Kidney glomerular epithelial cell (primary cell): ENCODE results near the gene CAPN13.
"Not testable (repeated sequence)": the region's sequence is repeated elsewhere in the genome, so short reads cannot be mapped to it uniquely, and the experiment has no call there.

Experiments used
- DNase-seq: peaks from one replicate; lab custom pipeline; 2025; lab: John Stamatoyannopoulos, UW

The CAPN13 gene

GRCh38 chr2:30705056-30705455, 102.2 kb downstream of the CAPN13 start:
- DNase-seq, result no peak

DNA sequence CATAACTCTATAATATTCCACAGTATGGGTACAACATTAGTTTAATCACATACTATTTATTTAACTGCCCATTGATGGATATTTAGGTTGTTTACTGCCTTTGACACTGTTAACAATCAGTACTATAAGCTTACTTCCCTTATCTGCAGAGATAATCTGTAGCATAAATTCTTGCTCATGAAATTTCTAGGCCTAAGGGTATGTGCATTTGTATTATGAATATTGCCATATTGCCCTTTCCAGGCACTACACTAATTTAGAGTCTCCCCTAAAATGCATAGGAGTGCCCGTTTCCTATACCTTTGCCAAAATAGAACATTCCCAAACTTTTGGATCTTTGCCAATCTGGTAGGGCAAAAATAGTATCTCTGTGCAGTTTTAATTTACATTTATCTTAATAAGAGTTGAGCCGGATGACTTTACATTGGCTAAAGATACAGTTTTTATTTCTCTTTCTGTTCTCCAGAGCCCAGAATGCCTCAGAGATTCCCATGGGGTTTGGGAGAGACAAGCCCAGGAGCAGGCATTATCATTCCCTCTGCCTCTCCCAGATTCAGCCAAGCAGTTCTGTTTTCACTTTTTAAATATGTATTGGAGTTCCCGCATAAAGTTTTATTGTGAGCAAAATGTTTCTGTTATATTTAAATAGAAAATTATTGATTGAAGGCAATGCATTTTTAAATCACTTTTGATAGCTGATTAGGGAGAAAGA, 102.8 kb downstream of the CAPN13 start:
- no peak for DNase-seq

GRCh38 chr2:30702694-30703093, 104.6 kb downstream of the CAPN13 start:
- no peak for DNase-seq

- no peak for DNase-seq
Observed at GRCh38 chr2:30701782-30702181, 105.5 kb downstream of the CAPN13 start.

- DNase-seq, result not testable (repeated sequence)
Observed at GRCh38 chr2:30697242-30698103, 109.8 kb downstream of the CAPN13 start.

DNA sequence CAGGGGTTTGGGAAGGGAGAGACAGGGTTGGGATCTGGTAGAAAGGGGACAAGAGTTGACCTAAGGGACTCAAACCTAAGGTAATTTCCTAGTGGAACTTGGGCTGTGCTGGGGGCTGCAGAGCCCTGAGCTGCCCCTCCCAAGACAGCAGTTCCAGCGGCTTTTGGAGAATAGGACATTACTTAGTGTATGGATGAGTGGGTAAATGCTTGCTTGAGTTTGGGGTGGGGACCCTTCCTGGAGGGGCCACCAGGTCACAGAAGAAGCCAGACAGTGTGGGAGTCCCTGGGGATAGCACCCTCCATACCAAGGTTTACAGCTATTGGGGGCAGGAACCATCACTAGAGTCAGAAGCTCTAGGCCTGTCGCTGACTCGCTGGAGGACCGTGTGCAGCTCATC, 111.5 kb downstream of the CAPN13 start:
- no peak for DNase-seq

DNA sequence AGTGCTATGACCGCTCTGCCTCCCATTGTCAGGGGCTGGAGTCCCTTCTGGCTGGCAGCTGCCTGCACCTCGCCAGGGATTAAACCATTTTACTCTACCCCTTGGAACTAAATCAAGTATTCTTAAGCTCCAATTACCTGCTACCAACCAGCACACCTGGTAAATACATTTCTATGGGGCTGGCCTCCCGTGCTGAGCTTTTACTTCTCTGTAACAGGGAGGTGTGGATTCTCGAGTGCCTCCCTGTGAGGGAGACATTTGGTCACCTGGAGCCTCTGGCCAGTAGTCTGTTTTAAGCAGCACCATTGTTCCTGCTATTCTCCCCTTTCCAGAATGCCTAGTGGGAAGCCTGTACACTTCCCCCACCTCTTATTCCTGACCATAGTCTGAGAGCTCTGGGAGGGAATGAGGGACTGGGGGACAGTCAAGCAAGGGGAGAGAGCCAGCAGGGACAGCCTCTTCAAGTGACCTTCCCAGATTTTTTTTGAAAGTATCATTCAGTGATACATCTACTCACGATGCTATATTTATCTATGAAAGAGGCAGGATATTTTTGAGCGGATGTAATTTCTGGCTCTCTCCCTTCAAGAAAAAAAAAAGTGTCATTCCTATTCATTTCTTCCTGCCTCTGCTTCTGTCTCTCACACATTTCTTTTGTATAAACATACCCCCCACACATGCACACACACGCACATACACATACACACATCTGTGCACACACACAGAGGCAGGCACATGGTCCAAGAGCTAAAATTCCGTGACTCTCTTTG, 112.8 kb downstream of the CAPN13 start:
- no peak for DNase-seq

DNA sequence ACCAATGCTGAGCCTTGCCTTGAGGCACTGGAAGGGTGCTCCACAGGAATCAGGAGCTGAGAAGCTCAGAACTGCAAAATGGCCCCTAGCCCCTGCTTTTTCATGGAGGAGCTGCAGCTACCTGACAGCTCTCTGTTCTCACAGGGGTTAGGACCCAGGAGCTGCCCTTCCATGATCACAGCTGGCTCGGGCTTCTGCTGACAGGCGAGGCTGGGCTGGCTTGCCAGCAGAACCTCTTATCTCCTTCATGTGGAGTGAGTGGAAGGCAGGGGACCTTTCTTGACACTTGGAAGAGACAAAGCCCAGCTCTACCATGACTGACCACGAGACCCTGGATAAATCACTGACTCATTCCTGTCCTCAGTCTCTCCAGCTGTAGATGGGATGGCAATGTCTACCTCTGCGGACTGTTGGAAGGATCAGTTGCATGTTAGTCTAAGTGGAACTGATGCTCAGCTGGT, 113.4 kb downstream of the CAPN13 start:
- DNase-seq, result no peak

- DNase-seq, result no peak
Observed at GRCh38 chr2:30692829-30693275, 114.4 kb downstream of the CAPN13 start.

- DNase-seq, result no peak
Observed at GRCh38 chr2:30691948-30692828, 115.1 kb downstream of the CAPN13 start.

DNA sequence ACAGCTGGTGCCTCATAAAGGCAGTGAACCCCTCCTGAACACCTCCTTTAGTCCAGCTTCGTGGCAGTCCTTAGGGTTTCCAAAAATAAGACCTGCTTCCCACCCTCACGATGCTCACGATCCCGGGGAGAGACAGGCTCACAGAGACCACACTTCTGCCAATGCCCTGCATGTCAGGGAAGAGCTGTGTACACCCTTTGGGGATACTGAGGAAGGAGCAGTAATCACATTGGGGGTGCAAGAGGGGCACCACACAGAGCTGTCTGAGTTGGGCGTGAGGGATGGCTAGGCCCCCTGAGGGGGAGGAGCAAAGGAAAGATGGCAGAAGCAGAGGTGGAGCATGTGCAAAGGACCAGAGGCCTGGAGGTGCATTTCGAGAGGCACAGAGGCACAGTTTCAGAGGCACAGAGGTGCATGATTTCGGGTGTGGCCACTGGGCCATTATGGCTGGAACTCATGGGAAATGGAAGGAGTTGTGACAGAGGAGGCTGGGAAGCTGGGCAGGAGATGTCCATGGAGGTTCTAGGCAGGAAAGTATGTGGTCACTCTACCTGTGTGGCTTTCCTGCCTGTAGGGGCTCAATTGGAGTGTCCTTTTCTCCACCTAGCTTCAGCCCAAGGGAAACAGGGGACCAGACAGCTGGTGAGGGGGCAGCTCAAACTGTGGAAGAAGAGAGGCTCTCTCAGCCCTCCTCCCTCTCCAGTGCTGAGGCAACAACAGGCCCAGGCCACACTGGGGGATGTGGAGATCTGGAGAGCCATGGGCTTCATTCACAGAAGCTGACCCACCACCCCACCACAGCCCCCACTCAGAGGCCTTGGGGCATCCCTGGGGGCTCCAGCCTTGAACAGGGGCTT, 115.9 kb downstream of the CAPN13 start:
- no peak for DNase-seq

GRCh38 chr2:30690126-30690561, 117.1 kb downstream of the CAPN13 start:
- DNase-seq, result no peak

DNA sequence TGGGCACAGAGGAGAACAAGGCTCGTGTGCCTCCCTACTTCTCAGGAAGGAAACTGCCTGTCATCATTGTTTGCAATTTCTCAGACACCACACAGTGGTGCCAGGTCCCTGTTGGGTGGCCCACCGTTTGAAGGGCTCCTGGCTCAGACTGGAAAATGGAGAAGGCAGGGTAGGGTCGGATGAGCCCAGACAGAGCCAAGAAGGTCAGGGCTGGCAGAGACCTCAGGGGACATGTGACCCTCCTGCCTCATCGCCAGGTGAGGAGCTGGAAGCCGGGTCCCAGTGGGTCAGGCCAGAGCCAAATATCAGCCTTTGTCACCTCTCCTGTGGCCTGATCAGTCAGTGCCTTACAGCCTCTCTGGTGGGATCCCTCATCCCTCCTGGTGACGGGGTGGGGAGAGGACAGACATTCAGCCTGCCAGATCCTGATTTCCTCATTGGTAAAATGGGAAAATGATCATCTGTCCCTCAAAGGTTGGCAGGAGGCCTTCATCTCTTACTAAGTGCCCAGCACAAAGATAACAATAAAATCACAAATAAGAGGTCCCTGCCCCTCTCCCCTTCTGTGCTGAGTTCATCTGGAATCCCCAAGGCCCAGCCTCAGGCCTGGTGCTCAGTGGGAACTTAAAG, 117.6 kb downstream of the CAPN13 start:
- no peak for DNase-seq

DNA sequence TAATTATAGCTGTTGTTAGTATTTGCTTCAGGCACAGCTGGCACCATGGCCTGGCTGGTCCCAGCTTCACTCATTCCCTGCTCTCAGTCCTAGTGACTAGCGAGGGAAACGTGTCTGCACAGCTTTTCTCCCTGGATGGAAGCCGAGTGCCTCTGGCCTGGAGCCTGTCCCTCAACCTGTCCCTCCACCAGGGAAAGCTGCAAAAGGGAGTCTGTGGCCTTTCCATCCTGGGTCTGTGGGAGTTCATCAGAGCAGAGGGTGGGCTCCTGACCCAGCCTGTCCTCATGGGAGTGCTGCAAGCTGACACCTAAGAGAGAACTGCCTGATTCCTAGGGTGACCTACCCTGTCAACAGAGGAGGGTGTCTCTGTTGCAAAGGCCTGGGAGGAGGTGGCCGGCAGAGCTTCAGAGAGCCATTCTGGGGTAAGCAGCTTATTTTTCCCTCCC, 118.3 kb downstream of the CAPN13 start:
- DNase-seq, result no peak

DNA sequence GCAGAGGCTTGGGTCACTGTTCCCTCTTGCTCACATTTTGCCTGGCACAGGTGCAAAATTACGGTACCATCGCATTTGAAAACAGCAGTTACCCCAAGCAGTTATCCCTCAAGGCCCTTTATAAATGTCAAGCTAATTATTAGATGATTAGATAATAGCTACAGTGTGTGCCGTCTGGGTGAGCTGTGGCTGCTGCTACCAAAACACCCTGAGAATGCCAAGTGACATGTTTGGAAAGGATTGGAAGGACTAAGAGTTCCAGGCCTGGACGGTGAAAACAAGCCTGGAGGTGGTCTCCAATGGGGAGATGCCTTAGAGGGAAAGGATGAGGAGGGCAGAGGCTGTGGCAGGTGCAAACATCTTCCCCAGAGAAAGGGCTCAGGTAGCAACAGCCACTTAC, 120.6 kb downstream of the CAPN13 start:
- DNase-seq, result no peak

DNA sequence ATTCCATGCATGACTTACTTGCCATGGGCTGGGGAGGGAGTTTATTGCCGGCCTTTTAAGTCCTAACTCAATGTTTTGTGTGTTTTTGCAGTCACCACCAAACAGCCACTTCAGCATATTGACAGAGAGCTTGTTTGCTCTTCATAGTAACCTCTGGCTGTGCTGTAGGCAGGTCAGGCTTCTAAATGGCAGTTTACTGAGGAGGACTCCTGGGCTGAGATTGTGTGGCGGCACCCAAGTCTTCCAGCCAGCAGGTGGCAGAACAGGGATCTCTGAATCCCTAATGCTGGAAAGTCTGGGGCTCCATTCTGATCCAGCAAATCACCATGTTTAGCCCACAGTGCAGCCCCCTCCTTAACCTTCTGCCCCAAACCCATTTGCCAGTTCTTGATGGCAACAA, 121.2 kb downstream of the CAPN13 start:
- no peak for DNase-seq

GRCh38 chr2:30684996-30685395, 122.2 kb downstream of the CAPN13 start:
- DNase-seq, result no peak

- no peak for DNase-seq
Observed at GRCh38 chr2:30684516-30684915, 122.7 kb downstream of the CAPN13 start.

DNA sequence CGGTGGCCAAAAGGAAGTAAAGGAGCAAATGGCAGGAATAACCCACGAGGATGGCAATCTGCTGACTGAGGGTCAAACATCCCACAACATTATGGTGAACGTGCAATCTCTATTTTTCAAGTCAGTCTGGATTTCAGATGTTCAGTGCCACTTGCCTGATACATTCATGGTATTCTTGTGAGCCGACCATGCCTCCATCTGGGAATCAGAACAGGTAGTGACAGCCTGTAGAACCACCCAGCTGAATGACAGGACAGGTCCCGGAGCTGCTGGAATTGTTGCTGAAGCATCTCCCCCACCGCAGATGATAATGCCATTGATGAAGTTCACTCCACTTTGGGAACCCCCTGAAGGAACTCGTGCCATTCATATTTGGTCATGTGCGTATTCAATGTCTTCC, 123.2 kb downstream of the CAPN13 start:
- DNase-seq, result no peak
